Stimulated activated CD4-positive, alpha-beta T cell treated with anti-CD3 and anti-CD28 coated beads, TNF-alpha, amount 100 ng/mL, for 24 hours (primary cell): ENCODE measurements around the gene TCF12.

Source experiments
- DNase-seq, 3 experiments: peaks; one replicate each; pipeline ENCODE4 v3.0.0-alpha.2; 2020; ENCODE audit warnings: low read depth in 3 of 3

TCF12 gene

GRCh38 chr15:57337868-57338411, 419.5 kb downstream of the TCF12 start:
- DNase-seq, result no peak

GRCh38 chr15:57339321-57339720, 420.9 kb downstream of the TCF12 start:
- DNase-seq, result no peak
